Endothelial cell of umbilical vein (primary cell): ENCODE measurements around the gene ABCA1. TPM values are rescaled to one million over a fixed set of nuclear protein-coding genes. Genes with fewer than 3 reads are reported as not detected.

Source experiments
- BruUV-seq: library from RNA; stranded (reverse); fragments of 400-500 nt; replicated peaks from 2 replicates; lab custom pipeline; 2021; lab: Mats Ljungman, UMichigan
- CTCF ChIA-PET: fragments of 300-600, 350-600 bp; sonication (Branson Sonifier 250); formaldehyde crosslinking; loops from one replicate; lab custom pipeline; 2021; ENCODE audit warnings: antibody characterized with exemption, inconsistent platforms; lab: Charles Lee
- POLR2A ChIA-PET: fragments of 300-600, 350-600 bp; sonication (Branson Sonifier 250); formaldehyde crosslinking; loops from one replicate; lab custom pipeline; 2021; ENCODE audit warnings: antibody characterized with exemption, inconsistent platforms; lab: Charles Lee
- DNase-seq: peaks from one replicate; pipeline ENCODE4 v3.0.0-alpha.2; 2011; ENCODE audit warnings: low read depth, low spot score
- FAIRE-seq: peaks from 2 replicates; lab custom pipeline; 2011; peaks lifted over from hg19 to GRCh38; lab: Jason Lieb, UNC
- H2AFZ ChIP-seq: 2 replicates; pipeline ENCODE4 v1.6.0; 2012; ENCODE audit warnings: low read depth, low read length, control low read depth, inconsistent platforms
- H3K27ac ChIP-seq: 2 replicates; pipeline ENCODE4 v1.5.1; 2011; ENCODE audit warnings: low read depth, mild to moderate bottlenecking, control low read depth, low read length, moderate library complexity; ENCODE audit not compliant: insufficient read depth
- H3K27me3 ChIP-seq, 2 experiments: 2 replicates each; pipeline versions ENCODE4 v1.6.0 to v1.6.1; 2011; ENCODE audit warnings: low read length in 2 of 2, mixed read lengths in 1 of 2; ENCODE audit not compliant: control insufficient read depth in 2 of 2, insufficient read depth in 2 of 2
- H3K36me3 ChIP-seq, 2 experiments: 2 replicates in 1 of 2; 3 replicates in 1 of 2; pipeline ENCODE4 v1.5.1; 2011; ENCODE audit warnings: low read length in 2 of 2, mild to moderate bottlenecking in 1 of 2, moderate library complexity in 1 of 2; ENCODE audit not compliant: control insufficient read depth in 2 of 2, insufficient read depth in 2 of 2; ENCODE audit errors: extremely low read depth in 1 of 2
- H3K4me1 ChIP-seq: 3 replicates; pipeline ENCODE4 v1.5.1; 2011; ENCODE audit warnings: mild to moderate bottlenecking, low read length; ENCODE audit not compliant: control insufficient read depth, insufficient read depth; ENCODE audit errors: extremely low read depth
- H3K4me2 ChIP-seq: 2 replicates; pipeline ENCODE4 v1.6.1; 2011; ENCODE audit warnings: low read length, control low read depth, mixed read lengths; ENCODE audit not compliant: insufficient read depth
- H3K4me3 ChIP-seq, 3 experiments: fragments of 200-600 bp in 1 of 3; sonication (generic), shearing (Covaris generic) in 1 of 3; replicated peaks in 1 of 3; 2 replicates each; pipeline ENCODE4 v1.5.1; 2011 to 2016; ENCODE audit warnings: control low read depth in 3 of 3, low read length in 3 of 3, mild to moderate bottlenecking in 2 of 3, inconsistent platforms in 1 of 3, low read depth in 1 of 3, moderate library complexity in 1 of 3; ENCODE audit not compliant: insufficient read depth in 1 of 3
- H3K79me2 ChIP-seq: 2 replicates; pipeline ENCODE4 v1.6.0; 2012; ENCODE audit warnings: low read length, inconsistent platforms; ENCODE audit not compliant: control insufficient read depth, insufficient read depth
- H3K9ac ChIP-seq: replicated peaks from 2 replicates; pipeline ENCODE3; 2011; ENCODE audit warnings: low read length, control low read depth; ENCODE audit not compliant: insufficient read depth; ENCODE audit errors: extremely low read depth
- H3K9me1 ChIP-seq: replicated peaks from 3 replicates; pipeline ENCODE4 v1.6.0; 2011; ENCODE audit warnings: mild to moderate bottlenecking, low read length; ENCODE audit not compliant: control insufficient read depth, insufficient read depth; ENCODE audit errors: extremely low read depth
- H3K9me3 ChIP-seq: replicated peaks from 2 replicates; pipeline ENCODE4 v1.5.1; 2012; ENCODE audit warnings: low read length, inconsistent platforms; ENCODE audit not compliant: control insufficient read depth, insufficient read depth
- H4K20me1 ChIP-seq: replicated peaks from 2 replicates; pipeline ENCODE3; 2011; ENCODE audit warnings: mild to moderate bottlenecking, low read length; ENCODE audit not compliant: control insufficient read depth, insufficient read depth; ENCODE audit errors: extremely low read depth
- EZH2 ChIP-seq: IDR thresholded peaks from 2 replicates; pipeline ENCODE4 v1.6.1; 2012; ENCODE audit warnings: borderline replicate concordance, low read depth, mild to moderate bottlenecking, moderate library complexity, low read length, inconsistent platforms; ENCODE audit not compliant: severe bottlenecking
- FOS ChIP-seq: IDR thresholded peaks from 2 replicates; pipeline ENCODE4 v1.6.1; 2011; ENCODE audit warnings: mild to moderate bottlenecking, low read length, moderate library complexity, borderline replicate concordance; ENCODE audit not compliant: insufficient read depth
- GATA2 ChIP-seq: IDR thresholded peaks from 2 replicates; pipeline ENCODE4 v1.7.0; 2011; ENCODE audit warnings: low read depth, mild to moderate bottlenecking, moderate library complexity, mixed read lengths, low read length; ENCODE audit not compliant: insufficient read length, insufficient read depth
- JUN ChIP-seq: IDR thresholded peaks from 2 replicates; pipeline ENCODE4 v1.6.1; 2011; ENCODE audit warnings: borderline replicate concordance, low read depth; ENCODE audit not compliant: insufficient read length, insufficient read depth
- MYC ChIP-seq: IDR thresholded peaks from one replicate; pipeline ENCODE4 v1.6.1; 2011; ENCODE audit warnings: mild to moderate bottlenecking, low read depth, low read length
- POLR2A ChIP-seq: IDR thresholded peaks from 2 replicates; pipeline ENCODE4 v1.6.1; 2012; ENCODE audit warnings: low read depth, mild to moderate bottlenecking, control low read depth, low read length
- POLR2AphosphoS5 ChIP-seq: IDR thresholded peaks from 2 replicates; pipeline ENCODE4 v1.6.1; 2012; ENCODE audit warnings: low read depth, mild to moderate bottlenecking, control low read depth, low read length, moderate library complexity; ENCODE audit not compliant: insufficient read depth
- dilution Hi-C: fragments of 300-500 bp; cut with MboI; formaldehyde crosslinking; loops from one replicate; pipeline ENCODE4 v1.15.0; 2019; ENCODE audit warnings: low sequenced_read_pairs; ENCODE audit not compliant: extremely low pct_ligation_motif_present
- intact Hi-C: fragments of 100-400 bp; cut with micrococcal nuclease; formaldehyde crosslinking; loops from one replicate; pipeline ENCODE4 v1.10.0; 2022
- polyA plus RNA-seq, 4 experiments: library from polyadenylated mRNA; depleted of rRNA in 3 of 4; stranded (reverse) in 3 of 4; unstranded in 1 of 4; fragments of >200 nt; gene quantifications; 2 replicates each; pipeline versions ENCODE4 v1.2.1 to v1.2.3, GENCODE V29; 2011 to 2012; ENCODE audit warnings: missing spikeins in 1 of 4
- total RNA-seq: library from RNA; stranded (reverse); gene quantifications from 2 replicates; pipeline ENCODE4 v1.2.3, GENCODE V29; 2021

Gene ABCA1
- total and polyA plus RNA-seq, 2 donors (not counting 3 experiments of a cell fraction or from before 2014, with no cell fraction given): 2.4 to 9.8 TPM

- DNase-seq (no peak), FAIRE-seq (no peak)
- dilution Hi-C loops: no loop called here
- no peak overlapping the region for H2AFZ ChIP-seq
- peaks cover 0 to 2% of the 10 kb centered on the region in 2 experiments for H3K36me3 ChIP-seq
- H3K27me3 ChIP-seq: no peaks in the 10 kb centered on the region
- H3K4me2 ChIP-seq: no peak overlapping the region
- intact Hi-C loops: no loop called here
- POLR2A ChIA-PET: no interaction called here
- H3K9me1 ChIP-seq: no peaks in the 10 kb centered on the region
- BruUV-seq: no TSS peak
- CTCF ChIA-PET: interaction anchor here (1.1 kb wide), 1 partner anchor 52 kb away, joined by 4 read pairs; no protein-coding TSS in a partner anchor
- H4K20me1 ChIP-seq: no peaks in the 10 kb centered on the region
- H3K27ac ChIP-seq: no peak overlapping the region
- no peaks in the 10 kb centered on the region for H3K4me1 ChIP-seq
- no peak overlapping the region for H3K9ac ChIP-seq
- no peak overlapping the region for H3K4me3 ChIP-seq
- H3K79me2 ChIP-seq: no peaks in the 10 kb centered on the region
- no peak for TF ChIP-seq FOS
- TF ChIP-seq MYC: no peak
- no peak for TF ChIP-seq GATA2
- TF ChIP-seq POLR2A: no peak
- TF ChIP-seq EZH2: no peak
- TF ChIP-seq JUN: no peak
- TF ChIP-seq POLR2AphosphoS5: no peak
- no peaks in the 10 kb centered on the region for H3K9me3 ChIP-seq
Observed at GRCh38 chr9:104810421-104811339, 117.3 kb downstream of the ABCA1 start.
